Glutamatergic neuron (in vitro differentiated cells): Measurements from ENCODE around the gene UNK. TPM values are rescaled to one million over a fixed set of nuclear protein-coding genes. Genes with fewer than 3 reads are reported as not detected.
A peak's percentile ranks its signal among the peaks of the same experiment; 100 is the strongest.

ENCODE experiments used
- DNase-seq: peaks from one replicate; pipeline ENCODE4 v3.0.0; 2022
- H3K27ac Mint-ChIP-seq: one replicate; pipeline ENCODE4 v1.8.0; 2020; ENCODE audit warnings: mild to moderate bottlenecking, mixed read lengths, inconsistent platforms; ENCODE audit not compliant: unreplicated experiment
- H3K27me3 Mint-ChIP-seq: one replicate; pipeline ENCODE4 v1.8.0; 2020; ENCODE audit warnings: mild to moderate bottlenecking, moderate library complexity, mixed read lengths, inconsistent platforms; ENCODE audit not compliant: unreplicated experiment
- H3K36me3 Mint-ChIP-seq: one replicate; pipeline ENCODE4 v1.8.0; 2020; ENCODE audit warnings: mild to moderate bottlenecking, mixed read lengths, inconsistent platforms; ENCODE audit not compliant: unreplicated experiment
- H3K4me1 Mint-ChIP-seq: one replicate; pipeline ENCODE4 v1.8.0; 2020; ENCODE audit warnings: mild to moderate bottlenecking, low read depth, mixed read lengths, inconsistent platforms; ENCODE audit not compliant: unreplicated experiment
- H3K4me3 Mint-ChIP-seq: one replicate; pipeline ENCODE4 v1.8.0; 2020; ENCODE audit warnings: mild to moderate bottlenecking, mixed read lengths, inconsistent platforms; ENCODE audit not compliant: unreplicated experiment
- H3K9me3 Mint-ChIP-seq: one replicate; pipeline ENCODE4 v1.8.0; 2020; ENCODE audit warnings: mild to moderate bottlenecking, moderate library complexity, mixed read lengths, inconsistent platforms; ENCODE audit not compliant: unreplicated experiment
- CTCF ChIP-seq: fragments of 200-600 bp; sonication (generic); IDR thresholded peaks from one replicate; pipeline ENCODE4 v1.5.0; 2021; ENCODE audit not compliant: partially characterized antibody, unreplicated experiment
- total RNA-seq: library from RNA; stranded (reverse); fragmentation: NEBNext Ultra II Directional; extraction: Animal tissue kit (Norgen Biotek cat#: 25700); gene quantifications from one replicate; pipeline ENCODE4 v1.2.1, GENCODE V29; 2021; ENCODE audit not compliant: unreplicated experiment

UNK gene
- total RNA-seq, 1 donor from 2014 or later: 65.5 TPM

- peaks cover 2% of the 10 kb centered on the region for H3K9me3 Mint-ChIP-seq
- H3K27ac Mint-ChIP-seq: peak overlapping the region; percentile 59
- H3K36me3 Mint-ChIP-seq: no peaks in the 10 kb centered on the region
- DNase-seq: peak; percentile 84
- TF ChIP-seq CTCF: peak; percentile 86
- no peaks in the 10 kb centered on the region for H3K27me3 Mint-ChIP-seq
- peaks cover 4% of the 10 kb centered on the region for H3K4me1 Mint-ChIP-seq
- no peak overlapping the region for H3K4me3 Mint-ChIP-seq
These were observed 60.6 kb downstream of the UNK start for GRCh38 chr17:75845058-75845711.

GRCh38 chr17:75845933-75846691 is 61.5 kb downstream of the UNK start:
- no peak overlapping the region for H3K4me3 Mint-ChIP-seq
- no peak for TF ChIP-seq CTCF
- H3K4me1 Mint-ChIP-seq: peaks cover 4% of the 10 kb centered on the region
- no peaks in the 10 kb centered on the region for H3K36me3 Mint-ChIP-seq
- no peak for DNase-seq
- no peaks in the 10 kb centered on the region for H3K27me3 Mint-ChIP-seq
- H3K9me3 Mint-ChIP-seq: peaks cover 4% of the 10 kb centered on the region
- peak overlapping the region; percentile 59 for H3K27ac Mint-ChIP-seq

GRCh38 chr17:75846692-75847613 is 62.3 kb downstream of the UNK start:
- no peaks in the 10 kb centered on the region for H3K36me3 Mint-ChIP-seq
- H3K27me3 Mint-ChIP-seq: no peaks in the 10 kb centered on the region
- H3K4me3 Mint-ChIP-seq: no peak overlapping the region
- peaks cover 4% of the 10 kb centered on the region for H3K4me1 Mint-ChIP-seq
- TF ChIP-seq CTCF: no peak
- DNase-seq: no peak
- H3K9me3 Mint-ChIP-seq: peaks cover 4% of the 10 kb centered on the region
- H3K27ac Mint-ChIP-seq: no peak overlapping the region

- H3K27ac Mint-ChIP-seq: no peak overlapping the region
- H3K4me3 Mint-ChIP-seq: no peak overlapping the region
- no peaks in the 10 kb centered on the region for H3K27me3 Mint-ChIP-seq
- peaks cover 4% of the 10 kb centered on the region for H3K9me3 Mint-ChIP-seq
- H3K4me1 Mint-ChIP-seq: peaks cover 4% of the 10 kb centered on the region
- TF ChIP-seq CTCF: no peak
- no peaks in the 10 kb centered on the region for H3K36me3 Mint-ChIP-seq
- DNase-seq: no peak
These were observed 63.3 kb downstream of the UNK start for GRCh38 chr17:75847614-75848522.
